Gastrocnemius medialis (tissue), 4 donors: ENCODE data around the gene SETBP1.

Source experiments
- POLR2A ChIP-seq, 2 donors: fragments of 450-650 bp; IDR thresholded peaks; one replicate each; pipeline ENCODE4 v1.6.1; 2017; ENCODE audit warnings: antibody characterized with exemption in 2 of 2, mild to moderate bottlenecking in 2 of 2, moderate library complexity in 2 of 2
- TF ChIP-seq, protein P1 (sequence below), 5 experiments: fragments of 450-650 bp in 3 of 5; fragments of 200-600 bp in 2 of 5; sonication (generic) in 2 of 5; IDR thresholded peaks in 4 of 5; conservative IDR thresholded peaks in 1 of 5; 1 replicate in 4 of 5; 2 replicates in 1 of 5; pipeline ENCODE4 v1.5.1; 2016 to 2019; ENCODE audit warnings: antibody characterized with exemption in 5 of 5, mild to moderate bottlenecking in 3 of 5, moderate library complexity in 3 of 5

GRCh38 chr18:44881461-44882162 is 200.9 kb downstream of the SETBP1 start:
- no peak for TF ChIP-seq POLR2A (IDR thresholded peaks at IDR 0.05)
- TF ChIP-seq, protein P1, sequence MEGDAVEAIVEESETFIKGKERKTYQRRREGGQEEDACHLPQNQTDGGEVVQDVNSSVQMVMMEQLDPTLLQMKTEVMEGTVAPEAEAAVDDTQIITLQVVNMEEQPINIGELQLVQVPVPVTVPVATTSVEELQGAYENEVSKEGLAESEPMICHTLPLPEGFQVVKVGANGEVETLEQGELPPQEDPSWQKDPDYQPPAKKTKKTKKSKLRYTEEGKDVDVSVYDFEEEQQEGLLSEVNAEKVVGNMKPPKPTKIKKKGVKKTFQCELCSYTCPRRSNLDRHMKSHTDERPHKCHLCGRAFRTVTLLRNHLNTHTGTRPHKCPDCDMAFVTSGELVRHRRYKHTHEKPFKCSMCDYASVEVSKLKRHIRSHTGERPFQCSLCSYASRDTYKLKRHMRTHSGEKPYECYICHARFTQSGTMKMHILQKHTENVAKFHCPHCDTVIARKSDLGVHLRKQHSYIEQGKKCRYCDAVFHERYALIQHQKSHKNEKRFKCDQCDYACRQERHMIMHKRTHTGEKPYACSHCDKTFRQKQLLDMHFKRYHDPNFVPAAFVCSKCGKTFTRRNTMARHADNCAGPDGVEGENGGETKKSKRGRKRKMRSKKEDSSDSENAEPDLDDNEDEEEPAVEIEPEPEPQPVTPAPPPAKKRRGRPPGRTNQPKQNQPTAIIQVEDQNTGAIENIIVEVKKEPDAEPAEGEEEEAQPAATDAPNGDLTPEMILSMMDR (IDR thresholded peaks at IDR 0.05 in 4 of 5, conservative IDR thresholded peaks at IDR 0.05 in 1 of 5) = no peak
